Thoracic aorta (tissue), 2 donors: ENCODE results near the gene RTCB. TPM values are rescaled to one million over a fixed set of nuclear protein-coding genes. Genes with fewer than 3 reads are reported as not detected.

Experiments used
- ATAC-seq: fragments of 150-250 bp; one replicate; pipeline ENCODE4 v1.8.0; 2017; ENCODE audit warnings: low read depth; ENCODE audit not compliant: insufficient number of reproducible peaks, low FRiP score
- DNase-seq: peaks from one replicate; pipeline ENCODE4 v3.0.0-alpha.2; 2020; ENCODE audit warnings: low spot score
- H3K27ac ChIP-seq, 2 donors: fragments of 200-600 bp; sonication (generic); 1 replicate in 1 of 2; 2 replicates in 1 of 2; pipeline ENCODE4 v1.5.1; 2016; ENCODE audit warnings: mild to moderate bottlenecking in 2 of 2, moderate library complexity in 2 of 2
- H3K27me3 ChIP-seq: fragments of 200-600 bp; sonication (generic); replicated peaks from 2 replicates; pipeline ENCODE4 v1.6.0; 2016; ENCODE audit warnings: mild to moderate bottlenecking; ENCODE audit not compliant: insufficient read depth
- H3K36me3 ChIP-seq: fragments of 200-600 bp; sonication (generic); one replicate; pipeline ENCODE4 v1.5.1; 2016
- H3K4me1 ChIP-seq, 2 donors: fragments of 200-600 bp; sonication (generic); 1 replicate in 1 of 2; 2 replicates in 1 of 2; pipeline versions ENCODE4 v1.5.1 to v1.6.0; 2016; ENCODE audit warnings: low read depth in 2 of 2, mild to moderate bottlenecking in 1 of 2; ENCODE audit not compliant: control insufficient read depth in 1 of 2
- H3K4me3 ChIP-seq: fragments of 200-600 bp; sonication (generic); 2 replicates; pipeline ENCODE4 v1.5.1; 2016; ENCODE audit warnings: mild to moderate bottlenecking
- H3K9me3 ChIP-seq: fragments of 200-600 bp; sonication (generic); 2 replicates; pipeline ENCODE4 v1.5.1; 2016
- total RNA-seq, 2 donors: library from RNA; depleted of rRNA; stranded (reverse); fragments of >200 nt; gene quantifications; one replicate each; pipeline versions ENCODE4 v1.1.0 to v1.2.3, GENCODE V29; 2016
- TF ChIP-seq, protein P1 (sequence below): fragments of 200-600 bp; sonication (generic); IDR thresholded peaks from one replicate; pipeline ENCODE4 v1.5.1; 2019; ENCODE audit warnings: antibody characterized with exemption

Gene RTCB
- total RNA-seq, 2 donors from 2014 or later = 55.4 to 99.5 TPM

DNA sequence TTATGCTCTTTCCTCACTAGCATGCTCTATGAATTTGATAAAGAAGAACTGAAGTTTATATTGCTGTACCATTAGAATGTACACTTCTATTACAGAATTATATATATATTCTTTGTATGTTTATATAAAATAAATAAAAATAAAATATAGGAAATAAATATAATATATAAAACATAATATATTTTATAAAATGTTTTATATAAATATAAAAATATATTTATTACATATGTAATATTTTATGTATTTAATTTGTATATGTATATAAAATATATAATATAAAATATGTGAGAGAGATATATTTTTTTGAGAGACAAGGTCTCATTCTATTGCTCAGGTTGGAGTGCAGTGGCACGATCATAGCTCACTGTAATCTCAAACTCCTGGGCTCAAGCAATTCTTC is 18.3 kb upstream of the RTCB start:
- TF ChIP-seq, protein P1, sequence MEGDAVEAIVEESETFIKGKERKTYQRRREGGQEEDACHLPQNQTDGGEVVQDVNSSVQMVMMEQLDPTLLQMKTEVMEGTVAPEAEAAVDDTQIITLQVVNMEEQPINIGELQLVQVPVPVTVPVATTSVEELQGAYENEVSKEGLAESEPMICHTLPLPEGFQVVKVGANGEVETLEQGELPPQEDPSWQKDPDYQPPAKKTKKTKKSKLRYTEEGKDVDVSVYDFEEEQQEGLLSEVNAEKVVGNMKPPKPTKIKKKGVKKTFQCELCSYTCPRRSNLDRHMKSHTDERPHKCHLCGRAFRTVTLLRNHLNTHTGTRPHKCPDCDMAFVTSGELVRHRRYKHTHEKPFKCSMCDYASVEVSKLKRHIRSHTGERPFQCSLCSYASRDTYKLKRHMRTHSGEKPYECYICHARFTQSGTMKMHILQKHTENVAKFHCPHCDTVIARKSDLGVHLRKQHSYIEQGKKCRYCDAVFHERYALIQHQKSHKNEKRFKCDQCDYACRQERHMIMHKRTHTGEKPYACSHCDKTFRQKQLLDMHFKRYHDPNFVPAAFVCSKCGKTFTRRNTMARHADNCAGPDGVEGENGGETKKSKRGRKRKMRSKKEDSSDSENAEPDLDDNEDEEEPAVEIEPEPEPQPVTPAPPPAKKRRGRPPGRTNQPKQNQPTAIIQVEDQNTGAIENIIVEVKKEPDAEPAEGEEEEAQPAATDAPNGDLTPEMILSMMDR = no peak
- no peaks in the 10 kb centered on the region for H3K9me3 ChIP-seq
- H3K27ac ChIP-seq = no peak overlapping the region
- no peak for DNase-seq
- no peaks in the 10 kb centered on the region for H3K36me3 ChIP-seq
- ATAC-seq = no peak
- H3K4me1 ChIP-seq = no peaks in the 10 kb centered on the region
- no peaks in the 10 kb centered on the region for H3K27me3 ChIP-seq
- no peak overlapping the region for H3K4me3 ChIP-seq

DNA sequence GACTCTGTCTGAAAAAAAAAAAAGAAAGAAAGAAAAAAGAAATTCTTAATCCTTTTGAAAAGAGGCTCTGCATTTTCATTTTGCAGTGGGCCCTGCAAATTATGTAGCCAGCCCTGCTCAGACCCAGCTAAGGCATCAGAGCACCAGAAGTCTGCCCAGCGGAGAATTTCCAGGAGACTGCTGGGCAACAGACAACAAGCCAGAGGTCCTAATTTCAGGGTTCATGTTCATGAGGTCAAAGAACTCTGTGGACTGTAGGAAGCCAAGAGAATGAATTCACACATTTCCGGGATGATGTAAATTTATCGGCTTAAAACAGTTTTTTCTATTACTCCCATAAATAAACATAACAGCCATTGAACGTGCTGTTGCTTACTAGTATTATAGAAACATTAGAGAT is 14.8 kb upstream of the RTCB start:
- Histone ChIP-seq H3K27me3 (no peaks in the 10 kb centered on the region), H3K4me1 (no peaks in the 10 kb centered on the region), H3K27ac (no peak overlapping the region), H3K4me3 (no peak overlapping the region), H3K36me3 (no peaks in the 10 kb centered on the region), H3K9me3 (no peaks in the 10 kb centered on the region)
- ATAC-seq = no peak
- DNase-seq = no peak
- TF ChIP-seq, protein P1 = no peak

DNA sequence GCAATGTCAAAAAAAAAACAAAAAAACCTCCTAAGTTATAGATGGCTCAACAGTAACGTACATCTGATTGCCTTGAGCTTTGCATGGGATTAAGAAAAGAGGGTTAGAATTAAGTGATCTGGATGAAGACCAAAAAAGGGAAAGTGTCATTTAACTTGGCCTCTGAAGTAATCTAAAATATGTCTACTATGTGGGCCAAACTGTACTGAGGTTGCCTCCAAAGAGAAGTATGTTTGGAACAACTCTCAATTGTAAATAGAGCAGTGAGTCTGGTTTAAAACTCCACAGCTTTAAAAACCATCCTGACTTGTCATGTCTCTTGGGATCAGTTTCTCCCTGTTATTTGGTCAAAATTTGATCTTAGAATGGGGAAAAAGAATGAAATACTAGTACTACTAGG is 11.6 kb upstream of the RTCB start:
- no peaks in the 10 kb centered on the region for H3K4me1 ChIP-seq
- DNase-seq (no peak), ATAC-seq (no peak)
- no peaks in the 10 kb centered on the region for H3K36me3 ChIP-seq
- no peak overlapping the region for H3K4me3 ChIP-seq
- TF ChIP-seq, protein P1 = no peak
- H3K27me3 ChIP-seq = no peaks in the 10 kb centered on the region
- no peak overlapping the region for H3K27ac ChIP-seq
- H3K9me3 ChIP-seq = no peaks in the 10 kb centered on the region

DNA sequence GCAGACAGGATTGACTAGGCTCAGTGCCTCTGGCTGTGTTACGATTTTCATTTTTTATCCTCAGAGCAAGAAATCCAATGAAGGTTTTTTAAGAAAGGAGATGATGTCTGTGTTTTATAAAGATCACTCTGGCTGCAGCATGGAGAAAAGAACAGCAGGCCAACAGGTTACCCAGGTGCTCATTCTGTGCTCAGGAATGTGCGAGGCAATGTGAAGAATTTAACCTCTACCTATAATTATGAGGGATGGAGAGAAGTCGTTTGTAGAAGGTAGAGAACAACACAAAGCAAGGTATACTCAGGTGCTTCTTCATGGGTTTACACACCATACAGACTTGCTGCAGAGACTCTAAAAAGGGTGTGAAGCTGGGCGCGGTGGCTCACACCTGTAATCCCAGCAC is 10.0 kb upstream of the RTCB start:
- H3K36me3 ChIP-seq = no peaks in the 10 kb centered on the region
- ATAC-seq (no peak), DNase-seq (no peak)
- H3K9me3 ChIP-seq = no peaks in the 10 kb centered on the region
- no peak overlapping the region for H3K4me3 ChIP-seq
- H3K27ac ChIP-seq = no peak overlapping the region
- H3K4me1 ChIP-seq = no peaks in the 10 kb centered on the region
- H3K27me3 ChIP-seq = no peaks in the 10 kb centered on the region
- TF ChIP-seq, protein P1 = no peak

DNA sequence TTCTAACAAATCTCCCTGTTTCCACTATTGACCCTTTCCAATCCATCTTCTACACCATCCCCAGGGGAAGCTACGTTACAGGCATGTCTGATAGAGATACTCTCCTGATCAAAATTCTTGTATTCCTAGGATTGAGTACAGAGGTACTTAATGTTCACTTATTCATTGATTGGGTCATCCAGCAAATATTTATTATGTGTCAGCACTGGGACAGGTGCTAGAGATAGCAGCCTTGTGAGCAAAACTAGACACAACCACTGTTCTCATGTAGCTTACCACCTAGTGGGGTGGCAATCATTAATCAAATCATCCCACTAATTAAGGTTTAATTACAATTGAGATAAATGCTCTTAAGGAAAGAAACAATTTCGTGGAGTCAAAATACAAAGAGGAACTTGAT is 9.4 kb upstream of the RTCB start:
- H3K4me3 ChIP-seq = no peak overlapping the region
- no peak overlapping the region for H3K27ac ChIP-seq
- TF ChIP-seq, protein P1 = no peak
- no peaks in the 10 kb centered on the region for H3K4me1 ChIP-seq
- no peak for DNase-seq
- no peaks in the 10 kb centered on the region for H3K36me3 ChIP-seq
- no peaks in the 10 kb centered on the region for H3K27me3 ChIP-seq
- no peaks in the 10 kb centered on the region for H3K9me3 ChIP-seq
- ATAC-seq = no peak
